ENCODE measurements around the gene THSD7B. TPM values are rescaled to one million over a fixed set of nuclear protein-coding genes. Genes with fewer than 3 reads are reported as not detected.

THSD7B gene
- total and polyA plus RNA-seq, 2 of the 8 experiments (the other 6 are each of a cell fraction or from before 2014, with no cell fraction given) = 0.60 to 2.9 TPM

GRCh38 chr2:136997557-136997956 is 232.2 kb downstream of the THSD7B start:
- Histone ChIP-seq H4K91ac (replicated peaks; ENCODE audit: insufficient read length, low read length) (no peak overlapping the region), H3K4me3 (ENCODE audit: extremely low read depth in 1 of 4, insufficient read depth in 2 of 4, low read depth in 3 of 4, low read length in 4 of 4) (no peak overlapping the region), H2BK15ac (ENCODE audit: low read length) (no peak overlapping the region), H3K27ac (ENCODE audit: low read depth, low read length) (no peak overlapping the region), H3K4me1 (replicated peaks in 1 of 4; ENCODE audit: control insufficient read depth in 3 of 4, insufficient read depth in 4 of 4, low read length in 3 of 4) (no peaks in the 10 kb centered on the region), H3K27me3 (replicated peaks in 1 of 4; ENCODE audit: control insufficient read depth in 3 of 4, extremely low read depth in 1 of 4, insufficient read depth in 3 of 4, low read length in 3 of 4) (no peaks in the 10 kb centered on the region), H3K4ac (replicated peaks; ENCODE audit: insufficient read length, low read depth, low read length) (no peak overlapping the region), H2AFZ (ENCODE audit: low read length) (no peak overlapping the region; the same call in 1 of the 2 replicates), H3K18ac (ENCODE audit: extremely low read depth, low read length) (no peak overlapping the region), H4K8ac (ENCODE audit: extremely low read depth, insufficient read depth, low read length) (no peak overlapping the region), H3K23me2 (ENCODE audit: low read depth, low read length) (no peaks in the 10 kb centered on the region), H3K79me1 (ENCODE audit: low read depth, low read length) (no peaks in the 10 kb centered on the region), H2BK5ac (ENCODE audit: low read depth, low read length) (no peak overlapping the region; the same call in 1 of the 2 replicates), H2BK20ac (ENCODE audit: low read length) (no peak overlapping the region), H3K4me2 (ENCODE audit: insufficient read depth in 1 of 2, low read depth in 2 of 2, low read length in 2 of 2) (no peak overlapping the region), H4K5ac (ENCODE audit: insufficient read length, low read depth, low read length) (no peak overlapping the region), H2BK12ac (ENCODE audit: low read depth, low read length) (no peak overlapping the region), H2BK120ac (replicated peaks; ENCODE audit: low read depth, low read length) (no peak overlapping the region), H3K36me3 (ENCODE audit: control insufficient read depth in 2 of 4, insufficient read depth in 4 of 4, low read length in 3 of 4) (no peaks in the 10 kb centered on the region), H3K14ac (ENCODE audit: insufficient read length) (no peak overlapping the region), H3K9ac (replicated peaks in 1 of 4; ENCODE audit: extremely low read depth in 1 of 4, low read depth in 3 of 4, low read length in 3 of 4) (no peak overlapping the region), H2AK5ac (ENCODE audit: low read depth, low read length) (no peak overlapping the region), H3K9me3 (ENCODE audit: insufficient read depth in 2 of 2, low read depth in 1 of 2, low read length in 1 of 2) (no peaks in the 10 kb centered on the region), H3K79me2 (ENCODE audit: control insufficient read depth in 1 of 2, insufficient read depth in 2 of 2, low read length in 2 of 2) (no peaks in the 10 kb centered on the region), H4K20me1 (replicated peaks in 1 of 2; ENCODE audit: control insufficient read depth in 1 of 2, insufficient read depth in 2 of 2, low read length in 2 of 2) (no peaks in the 10 kb centered on the region), H3K56ac (replicated peaks; ENCODE audit: insufficient read length, low read depth, low read length) (no peak overlapping the region), H3K23ac (ENCODE audit: insufficient read length) (no peak overlapping the region)
- TF ChIP-seq EGR1 (IDR thresholded peaks at IDR 0.05; ENCODE audit: borderline replicate concordance, low read depth, low read length) (no peak), NANOG (IDR thresholded peaks at IDR 0.05; ENCODE audit: insufficient read depth, low read depth, low read length, poor library complexity, severe bottlenecking) (no peak), CBX8 (IDR thresholded peaks at IDR 0.05; ENCODE audit: borderline replicate concordance, low read depth, low read length) (no peak), KDM4A (IDR thresholded peaks at IDR 0.05; ENCODE audit: low read depth, low read length, severe bottlenecking) (no peak), BACH1 (IDR thresholded peaks at IDR 0.05; ENCODE audit: low read length) (no peak), CEBPB (IDR thresholded peaks at IDR 0.05; ENCODE audit: low read depth, low read length) (no peak), TAF7 (optimal IDR thresholded peaks at IDR 0.05; ENCODE audit: borderline replicate concordance, low read depth, low read length) (no peak)
- DNase-seq (ENCODE audit: low read depth in 1 of 2, low spot score in 2 of 2) = no peak
- WGBS, 2 experiments (ENCODE audit: extremely low coverage in 1 of 2, insufficient coverage in 1 of 2, insufficient read length in 1 of 2, insufficient replicate concordance in 2 of 2, low coverage in 1 of 2, low lambda C conversion rate in 2 of 2, missing lambda C conversion rate in 1 of 2) = 92% methylated on average over 1 of the region's 1 CpG; no CpG with 5 or more reads in 1 of the 2 experiments
- ChIA-PET POLR2A (ENCODE audit: partially characterized antibody) (no interaction called here), CTCF (ENCODE audit: partially characterized antibody) (interaction anchor here (0.7 kb wide), 1 partner anchor 155 kb away, joined by 3 read pairs; no protein-coding TSS in a partner anchor)
- FAIRE-seq = no peak
